SIG-M5 treated with dmso at 0.1 percent for 504 hours (cell line): ENCODE measurements around the gene RBCK1.
A peak's percentile ranks its signal among the peaks of the same experiment; 100 is the strongest.

ENCODE experiments used
- DNase-seq: peaks from one replicate; lab custom pipeline; 2025; ENCODE audit not compliant: unreplicated experiment; lab: John Stamatoyannopoulos, UW

The RBCK1 gene

DNA sequence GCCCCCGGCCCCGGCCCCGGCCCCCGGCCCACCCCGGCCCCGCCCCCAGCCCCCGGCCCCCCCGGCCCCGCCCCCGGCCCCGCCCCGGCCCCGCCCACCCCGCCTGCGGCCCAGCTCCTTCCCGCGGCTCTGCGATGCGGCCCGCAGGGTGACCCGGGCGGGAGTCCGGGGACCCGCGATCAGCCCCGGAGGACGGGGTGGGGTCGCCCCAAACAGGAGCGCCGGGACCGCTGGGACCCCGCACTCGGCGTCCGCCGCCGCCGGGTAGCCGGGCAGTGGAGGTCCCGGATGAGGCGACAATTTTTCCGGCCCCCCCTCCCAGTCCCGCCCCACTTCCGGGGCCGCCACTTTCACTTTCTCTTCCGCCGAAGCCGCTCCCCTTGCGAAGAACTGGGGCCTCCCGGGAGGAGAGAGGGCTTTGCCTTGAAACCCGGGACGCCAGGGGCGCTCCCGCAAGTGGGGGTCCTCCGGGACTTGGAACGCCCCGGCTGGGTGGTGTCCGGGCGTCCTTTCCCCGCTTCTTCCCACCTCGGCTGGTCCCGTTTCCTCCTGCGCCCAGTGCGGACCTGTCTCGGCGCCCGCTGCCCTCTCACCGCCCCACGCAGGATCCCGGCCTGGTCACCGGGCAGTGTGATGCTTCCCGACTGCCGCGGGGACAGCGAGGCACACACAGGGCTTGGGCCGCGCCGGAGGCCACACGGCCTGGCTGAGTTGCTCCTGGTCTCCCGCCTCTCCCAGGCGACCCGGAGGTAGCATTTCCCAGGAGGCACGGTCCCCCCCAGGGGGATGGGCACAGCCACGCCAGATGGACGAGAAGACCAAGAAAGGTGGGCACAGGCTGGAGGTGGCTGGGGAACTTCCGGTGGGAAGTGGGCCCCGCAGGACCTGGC is at the start of gene RBCK1:
TSS of gene RBCK1 (plus strand) at position 347 of the 890 bp plus-strand sequence. CDS start at position 806, 459 bp downstream.
- peak; percentile 84 for DNase-seq

DNA sequence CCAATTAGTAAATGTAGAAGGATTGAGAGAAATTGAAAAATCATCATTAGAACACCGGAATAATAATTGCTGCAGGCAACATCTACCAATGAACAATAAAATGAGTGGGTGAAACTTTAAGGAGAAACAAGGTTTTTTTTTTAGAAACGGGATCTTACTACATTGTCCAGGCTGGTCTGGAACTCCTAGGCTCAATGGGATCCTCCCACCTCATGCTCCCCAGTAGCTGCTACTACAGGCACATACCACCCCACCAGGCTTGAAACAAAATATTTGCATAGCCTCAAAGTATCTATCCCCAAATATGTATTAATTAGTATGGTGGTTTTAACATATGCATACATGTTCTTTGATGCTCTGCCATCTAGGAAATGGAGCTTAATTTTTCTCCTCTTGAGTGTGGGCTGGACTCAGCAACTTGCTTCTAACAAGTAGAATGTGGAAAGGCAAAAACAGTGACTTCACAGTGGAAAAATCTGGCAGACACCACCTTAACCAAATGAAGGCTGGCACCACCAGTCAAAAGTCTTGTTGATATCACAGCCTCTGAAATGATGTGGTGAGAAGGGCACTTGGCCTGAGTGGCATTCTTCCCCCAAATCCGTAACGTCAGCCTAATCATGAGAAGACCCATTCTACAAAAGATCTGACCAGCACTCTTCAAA is 49.1 kb upstream of the RBCK1 start:
- DNase-seq = no peak

DNA sequence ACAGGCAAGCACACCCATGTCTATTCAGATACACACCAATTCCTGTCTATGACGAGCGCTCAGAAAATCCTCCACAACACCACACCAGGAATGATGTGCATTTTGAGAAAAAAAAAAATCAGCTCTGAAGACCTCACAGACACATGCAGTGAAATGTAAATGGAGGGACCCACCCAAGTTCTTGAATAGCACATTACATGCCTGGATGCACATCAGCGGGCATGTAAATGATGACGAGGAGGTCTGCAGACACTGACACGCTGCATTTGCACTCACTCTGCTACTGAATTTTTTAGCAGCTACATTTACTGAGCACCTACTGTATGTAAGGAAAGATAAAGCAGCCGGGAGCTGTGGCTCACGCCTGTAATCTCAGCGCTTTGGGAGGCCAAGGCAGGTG is 46.5 kb upstream of the RBCK1 start:
- no peak for DNase-seq

GRCh38 chr20:362271-363254 is 45.5 kb upstream of the RBCK1 start:
- DNase-seq = peak; percentile 75

DNA sequence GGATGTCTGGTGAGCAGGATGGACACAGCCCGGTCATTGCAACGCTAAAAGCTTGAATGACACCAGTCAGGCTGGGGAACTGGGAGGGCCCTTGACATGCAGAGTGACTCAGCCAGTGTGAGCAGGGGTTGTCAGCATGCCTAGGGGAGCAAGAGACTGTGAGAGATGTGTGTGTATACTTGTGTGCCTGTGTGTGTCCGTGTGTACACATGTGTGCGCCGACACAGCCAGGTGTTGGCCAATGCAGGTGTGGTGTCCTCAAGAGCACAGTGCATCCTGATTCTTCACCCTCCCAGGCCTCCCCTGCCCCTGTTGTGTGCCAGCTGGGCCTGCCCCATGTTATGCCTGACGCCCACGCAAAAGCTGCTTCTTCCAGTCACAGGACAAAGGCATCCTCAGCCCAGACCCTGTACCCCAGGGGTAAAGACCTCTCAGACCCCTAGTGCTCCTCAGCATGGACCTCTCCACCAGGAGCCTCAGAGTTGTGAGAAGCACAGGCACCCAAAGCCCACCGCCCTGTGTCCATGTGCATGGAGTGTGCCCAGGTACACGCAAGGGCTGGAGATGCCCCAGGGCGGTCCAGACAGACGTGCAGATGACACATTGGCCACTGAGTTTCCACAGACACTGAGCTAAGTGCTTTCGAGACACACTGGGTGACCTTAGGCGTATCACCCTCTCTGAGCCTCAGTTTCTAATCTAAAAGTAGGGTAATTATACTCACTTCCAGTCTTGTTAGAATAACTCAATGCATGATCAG is 44.6 kb upstream of the RBCK1 start:
- no peak for DNase-seq

DNA sequence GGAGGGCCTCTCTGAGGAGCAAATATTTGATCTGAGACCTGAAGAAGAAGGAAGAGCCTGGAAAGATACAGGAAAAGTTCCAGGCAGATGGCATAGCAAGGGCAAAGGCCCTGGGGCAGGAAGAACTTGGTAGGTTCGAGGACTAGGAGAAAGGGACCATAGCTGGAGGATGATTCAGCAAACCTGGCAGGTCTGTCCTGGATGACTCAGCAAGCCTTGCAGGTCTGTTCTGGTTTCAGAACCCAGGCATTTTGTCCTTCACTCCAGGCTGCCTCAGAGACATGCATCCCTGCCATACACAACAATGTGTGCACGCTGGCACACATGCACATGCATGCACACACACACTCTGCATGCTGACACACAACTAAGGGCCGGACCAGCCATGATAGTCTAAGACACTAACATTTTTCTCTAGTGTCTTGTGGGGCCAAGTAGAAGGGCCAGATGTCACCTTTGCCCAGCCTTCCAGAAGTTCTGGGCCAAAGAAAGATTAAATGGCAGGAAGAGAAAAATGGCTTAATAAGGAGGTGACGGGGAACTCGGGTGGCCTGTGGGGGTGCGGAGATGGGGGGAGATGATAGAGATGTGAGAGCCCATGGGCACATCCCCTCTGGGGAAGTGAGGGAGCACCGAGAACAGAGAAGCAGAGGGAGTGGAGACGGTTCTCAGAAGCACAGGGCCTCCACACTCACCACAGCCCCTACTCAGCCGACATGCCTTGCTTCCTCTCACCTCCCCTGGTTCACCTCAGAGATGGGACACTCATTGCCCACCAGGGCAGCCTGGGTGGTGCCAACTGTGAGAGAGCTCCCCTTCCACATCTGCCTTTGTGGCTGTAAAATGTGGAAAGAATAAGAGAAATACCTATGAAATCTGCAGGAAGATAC is 42.9 kb upstream of the RBCK1 start:
- DNase-seq = no peak

DNA sequence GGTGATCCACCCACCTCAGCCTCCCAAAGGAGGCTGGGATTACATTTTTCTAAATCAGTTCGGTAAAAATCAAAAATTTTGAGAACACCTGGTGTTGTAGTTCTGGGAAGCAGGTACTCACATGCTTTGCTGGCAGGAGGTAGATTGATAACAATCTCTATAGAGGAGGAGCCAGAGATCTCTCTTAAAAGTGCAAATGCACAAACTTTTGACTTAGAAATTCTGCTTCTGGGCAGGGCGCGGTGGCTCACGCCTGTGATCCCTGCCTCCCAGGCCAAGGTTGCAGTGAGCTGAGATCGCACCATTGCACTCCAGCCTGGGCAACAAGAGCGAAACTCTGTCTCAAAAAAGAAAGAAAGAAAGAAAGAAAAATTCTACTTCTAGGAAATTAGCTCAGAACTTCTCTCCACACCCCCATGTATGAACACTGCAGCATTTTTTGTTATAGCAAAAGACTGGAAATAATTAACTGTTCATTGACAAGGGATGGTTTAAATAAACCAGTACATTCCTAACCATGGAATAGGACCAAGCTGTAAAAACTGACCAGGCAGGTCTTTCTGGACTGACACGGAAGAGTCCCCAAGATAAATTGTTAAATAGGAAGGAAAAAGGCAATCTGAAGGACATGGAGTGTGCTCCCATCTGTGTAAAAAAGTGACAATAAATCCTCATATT is 41.9 kb upstream of the RBCK1 start:
- no peak for DNase-seq

DNA sequence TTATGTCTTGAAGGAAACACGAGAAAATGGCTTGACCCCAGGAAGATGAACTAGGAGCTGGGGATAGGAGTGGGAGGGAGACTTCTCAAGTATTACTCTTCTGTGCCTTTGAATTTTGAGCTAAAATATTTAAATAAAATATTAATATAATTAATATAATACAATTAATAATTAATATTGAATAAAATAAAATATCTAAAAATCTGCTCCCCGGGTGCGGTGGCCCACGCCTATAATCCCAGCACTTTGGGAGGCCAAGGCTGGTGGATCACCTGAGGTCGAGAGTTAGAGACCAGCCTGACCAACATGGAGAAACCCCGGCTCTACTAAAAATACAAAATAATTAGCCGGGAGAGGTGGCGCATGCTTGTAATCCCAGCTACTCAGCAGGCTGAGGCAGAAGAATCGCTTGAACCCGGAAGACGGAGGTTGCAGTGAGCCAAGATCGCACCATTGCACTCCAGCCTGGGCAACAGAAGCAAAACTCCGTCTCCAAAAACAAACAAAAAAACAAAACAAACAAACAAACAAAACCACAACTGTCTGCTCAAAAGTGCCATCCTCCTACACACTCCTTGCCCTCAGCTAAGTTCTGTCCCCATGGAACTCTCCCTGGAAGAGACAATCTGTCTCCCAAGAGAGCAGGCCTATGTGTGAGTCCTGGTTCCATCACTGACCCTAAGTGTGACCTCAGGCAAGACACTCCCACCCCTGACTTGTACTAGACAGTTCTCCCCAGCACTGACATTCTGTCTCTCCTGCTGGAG is 41.2 kb upstream of the RBCK1 start:
- no peak for DNase-seq

DNA sequence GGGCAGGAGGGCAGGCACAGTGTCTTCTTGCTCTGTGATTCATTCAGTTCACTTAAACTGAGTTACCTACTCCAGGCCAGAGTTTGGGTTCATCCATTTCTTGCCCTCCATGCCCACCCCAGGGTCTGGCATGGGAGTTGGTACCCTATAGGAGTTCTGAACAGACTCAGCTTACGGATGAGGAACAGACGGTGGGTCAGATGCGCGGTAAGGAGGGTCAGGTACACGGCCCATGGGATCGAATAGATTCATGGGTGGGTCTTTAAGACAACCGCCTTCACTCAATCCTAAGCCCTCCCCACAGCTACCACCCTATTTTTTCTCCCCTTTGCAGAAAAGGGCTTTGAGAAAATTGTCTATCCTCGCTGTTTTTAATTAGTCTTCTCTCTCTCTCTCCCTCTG is 40.6 kb upstream of the RBCK1 start:
- no peak for DNase-seq

GRCh38 chr20:368915-369314 is 39.2 kb upstream of the RBCK1 start:
- no peak for DNase-seq

DNA sequence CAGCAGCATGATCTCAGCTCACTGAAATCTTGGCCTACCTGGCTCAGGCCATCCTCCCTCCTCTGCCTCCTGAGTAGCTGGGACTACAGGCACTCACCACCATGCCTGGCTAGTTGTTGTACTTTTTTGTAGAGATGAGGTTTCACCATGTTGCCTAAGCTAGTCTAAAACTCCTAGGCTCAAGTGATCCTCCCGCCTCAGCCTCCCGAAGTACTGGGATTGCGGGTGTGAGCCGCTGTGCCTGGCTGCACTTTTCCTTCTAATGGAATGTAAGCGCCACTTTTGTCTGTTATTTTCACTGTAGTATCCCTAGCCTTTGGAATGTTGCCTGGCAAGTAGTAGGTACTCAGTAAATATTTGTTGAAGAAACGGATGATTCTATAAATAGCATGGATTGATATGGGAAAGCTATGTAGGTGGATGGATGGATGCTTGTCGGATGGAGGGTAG is 37.9 kb upstream of the RBCK1 start:
- peak; percentile 46 for DNase-seq

- DNase-seq = no peak
Observed at GRCh38 chr20:370977-371754, 36.9 kb upstream of the RBCK1 start.

- peak; percentile 86 for DNase-seq
Observed at GRCh38 chr20:371755-372542, 36.1 kb upstream of the RBCK1 start.

DNA sequence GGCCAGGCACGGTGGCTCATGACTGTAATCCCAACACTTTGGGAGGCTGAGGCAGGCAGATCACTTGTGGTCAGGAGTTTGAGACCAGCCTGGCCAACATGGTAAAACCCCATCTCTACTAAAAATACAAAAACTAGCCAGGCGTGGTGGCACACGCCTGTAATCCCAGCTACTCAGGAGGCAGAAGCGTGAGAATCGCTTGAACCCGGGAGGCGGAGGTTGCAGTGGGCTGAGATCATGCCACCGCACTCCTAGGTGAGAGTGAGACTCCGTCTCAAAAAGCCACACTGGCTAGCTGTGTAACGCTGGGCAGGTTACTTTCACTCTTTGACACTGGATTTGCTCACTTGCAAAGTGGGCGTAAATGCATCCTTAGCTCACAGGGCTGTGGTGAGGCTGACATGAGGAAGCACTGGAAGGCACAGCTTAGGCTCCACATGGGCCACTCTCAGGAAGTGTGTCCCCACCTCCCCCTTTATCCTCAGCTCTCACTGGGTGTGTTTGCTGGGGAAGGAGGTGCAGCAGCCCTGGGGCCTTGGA is 35.5 kb upstream of the RBCK1 start:
- peak; percentile 54 for DNase-seq

- DNase-seq = peak; percentile 94
Observed at GRCh38 chr20:373171-373890, 34.8 kb upstream of the RBCK1 start.
